Stimulated activated CD4-positive, alpha-beta T cell treated with anti-CD3 and anti-CD28 coated beads, TNF-alpha, amount 100 ng/mL, for 24 hours (primary cell): ENCODE results near the gene FHOD3.

Experiments
- DNase-seq, 3 experiments: peaks; one replicate each; pipeline ENCODE4 v3.0.0-alpha.2; 2020; ENCODE audit warnings: low read depth in 3 of 3

FHOD3 gene

DNA sequence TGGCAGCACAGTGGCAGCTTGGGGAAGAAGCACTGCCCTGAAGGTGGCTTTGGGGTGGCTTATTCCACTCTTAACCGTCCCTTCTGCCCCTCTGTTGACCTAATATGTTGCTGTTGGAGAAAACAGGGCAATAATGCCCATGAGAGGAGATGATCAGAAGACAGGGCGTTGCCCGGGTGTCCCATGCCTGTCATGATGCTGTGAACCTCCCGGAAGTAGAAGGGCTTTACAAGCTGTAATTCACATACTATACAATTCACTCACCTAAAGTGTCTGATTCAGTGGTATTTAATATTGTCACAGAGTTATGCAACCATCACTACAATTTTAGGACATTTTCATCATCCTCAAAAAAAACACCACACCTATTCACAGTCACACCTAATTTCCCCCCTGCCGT lies 112.3 kb downstream of the FHOD3 start:
- DNase-seq, result no peak

DNA sequence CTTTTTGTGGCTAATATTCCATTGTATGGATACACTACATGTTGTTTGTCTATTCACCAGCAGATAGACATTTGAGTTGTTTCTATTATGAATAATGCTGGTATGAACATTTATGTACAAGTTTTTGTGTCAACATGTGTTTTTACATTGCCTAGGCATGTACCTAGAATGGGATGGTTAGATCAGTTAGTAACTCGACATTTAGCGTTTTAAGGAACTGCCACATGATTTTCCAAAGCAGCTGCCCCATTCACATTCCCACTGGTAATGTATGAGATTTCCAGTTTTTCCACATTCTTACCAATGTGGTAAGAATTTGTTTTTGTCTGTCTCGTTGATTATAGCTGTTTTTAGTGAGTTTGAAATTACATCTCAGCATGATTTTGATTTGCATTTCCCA lies 112.8 kb downstream of the FHOD3 start:
- DNase-seq, result no peak

DNA sequence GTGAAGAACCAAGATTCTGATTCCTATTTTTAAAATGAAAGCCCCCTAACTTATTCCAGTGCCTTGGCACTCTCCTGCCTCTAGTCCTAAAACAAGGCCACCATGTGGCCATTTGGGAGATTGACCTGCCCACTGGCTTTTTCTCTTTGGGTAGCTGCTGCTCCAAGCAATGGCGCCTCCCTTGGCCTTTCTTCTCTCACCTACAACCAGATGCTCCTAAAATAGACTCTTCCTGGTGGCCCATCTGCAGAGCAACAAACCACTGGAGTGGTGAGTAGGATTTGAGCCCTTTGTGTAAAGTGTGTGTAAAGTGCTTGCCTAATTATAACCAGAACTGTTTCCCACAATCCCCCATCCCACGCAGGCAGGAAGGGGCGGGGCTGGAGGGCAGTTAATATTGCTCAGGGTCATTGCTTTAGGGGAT lies 114.2 kb downstream of the FHOD3 start:
- DNase-seq, result no peak

DNA sequence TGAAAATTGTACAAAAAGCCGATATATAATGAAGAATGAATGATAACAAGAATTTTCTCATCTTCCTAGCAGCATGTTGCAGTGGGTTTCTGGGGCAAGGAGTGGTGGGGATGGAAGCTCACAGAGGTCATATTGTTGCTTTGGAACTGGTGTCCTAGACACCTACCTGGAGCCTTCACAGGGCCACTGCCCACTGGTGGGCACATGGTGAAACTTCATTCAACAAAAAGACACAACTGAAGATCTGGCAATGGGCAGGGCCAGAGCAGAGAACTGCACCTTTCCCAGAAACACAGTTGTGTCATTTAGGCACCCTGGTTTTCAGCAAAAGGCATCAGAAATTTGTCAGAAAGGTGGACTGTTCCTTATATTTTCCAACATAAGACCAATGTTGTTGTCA lies 115.3 kb downstream of the FHOD3 start:
- DNase-seq, result no peak

GRCh38 chr18:36415171-36415570 lies 117.7 kb downstream of the FHOD3 start:
- no peak for DNase-seq

GRCh38 chr18:36415625-36416024 lies 118.1 kb downstream of the FHOD3 start:
- no peak for DNase-seq

DNA sequence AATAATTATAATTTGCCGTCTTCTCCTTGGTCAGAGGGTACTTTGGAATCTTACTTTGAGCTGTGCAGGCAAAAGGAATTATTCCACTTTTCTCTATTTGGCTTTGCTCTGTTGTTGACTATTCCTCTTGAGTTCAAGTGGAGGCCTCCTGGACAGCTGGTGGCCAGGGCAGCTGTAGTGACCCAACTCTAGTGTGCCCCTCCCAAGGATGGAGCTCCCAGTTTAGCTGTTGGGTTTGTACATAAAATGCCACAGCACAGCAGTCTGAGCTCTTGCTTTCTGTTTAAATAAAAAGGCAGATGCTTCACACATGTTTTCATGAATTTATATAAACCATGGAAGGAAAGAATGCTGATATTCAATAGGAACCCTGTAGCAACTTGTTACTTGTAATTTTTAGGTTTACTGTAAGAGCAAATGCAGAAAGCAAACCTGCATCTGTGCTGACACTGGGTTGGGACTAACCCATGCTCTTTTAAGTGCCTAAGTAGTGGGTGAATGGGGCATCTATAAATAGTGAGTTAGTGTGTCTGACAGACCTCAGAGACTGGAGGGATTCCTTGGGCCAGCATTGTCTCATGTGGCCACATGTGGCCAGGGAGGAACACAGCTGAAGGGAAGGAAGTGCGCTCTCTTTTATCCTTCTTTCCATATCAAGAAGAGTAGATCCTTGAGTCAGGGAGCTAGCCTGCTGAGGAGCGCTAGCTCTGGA lies 121.8 kb downstream of the FHOD3 start:
- no peak for DNase-seq

GRCh38 chr18:36419900-36420531 lies 122.5 kb downstream of the FHOD3 start:
- no peak for DNase-seq

DNA sequence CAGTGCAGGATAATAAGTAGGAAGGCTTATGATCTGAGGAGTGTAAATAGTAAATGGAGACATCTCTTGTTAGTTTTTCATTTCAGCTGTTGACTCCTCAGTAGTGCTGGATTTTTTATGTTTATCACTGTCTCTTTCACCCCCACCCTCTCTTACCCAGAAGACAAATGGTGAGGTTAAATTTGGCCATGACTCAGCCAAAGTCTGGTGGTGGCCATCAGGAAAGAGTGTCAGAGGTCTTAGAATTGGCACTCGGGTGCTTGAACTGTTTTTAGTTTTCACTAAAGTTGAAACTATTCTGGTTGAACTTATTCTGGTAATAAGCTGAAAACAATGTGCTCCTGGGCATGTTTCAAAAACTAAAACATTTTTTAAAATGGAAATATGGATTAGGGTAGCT lies 123.3 kb downstream of the FHOD3 start:
- DNase-seq, result no peak

DNA sequence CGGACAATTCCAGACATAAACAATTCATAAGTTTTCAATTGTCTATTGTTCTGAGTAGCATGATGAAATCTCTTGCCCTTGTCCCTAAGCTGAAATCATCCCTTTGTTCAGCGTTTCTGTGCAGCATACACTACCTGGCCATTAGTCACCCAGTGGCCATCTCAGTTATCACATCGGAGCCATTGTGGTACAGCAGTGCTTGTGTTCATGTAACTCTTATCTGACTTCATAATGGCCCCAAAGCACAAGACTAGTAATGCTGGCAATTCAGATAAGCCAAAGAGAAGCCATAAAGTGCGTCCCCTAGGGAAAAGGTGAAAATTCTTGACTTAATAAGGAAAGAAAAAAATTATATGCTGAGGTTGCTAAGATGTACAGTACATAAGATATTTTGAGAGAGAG lies 127.2 kb downstream of the FHOD3 start:
- DNase-seq, result no peak

- DNase-seq, result no peak
Observed at GRCh38 chr18:36427369-36427768, 129.9 kb downstream of the FHOD3 start.

DNA sequence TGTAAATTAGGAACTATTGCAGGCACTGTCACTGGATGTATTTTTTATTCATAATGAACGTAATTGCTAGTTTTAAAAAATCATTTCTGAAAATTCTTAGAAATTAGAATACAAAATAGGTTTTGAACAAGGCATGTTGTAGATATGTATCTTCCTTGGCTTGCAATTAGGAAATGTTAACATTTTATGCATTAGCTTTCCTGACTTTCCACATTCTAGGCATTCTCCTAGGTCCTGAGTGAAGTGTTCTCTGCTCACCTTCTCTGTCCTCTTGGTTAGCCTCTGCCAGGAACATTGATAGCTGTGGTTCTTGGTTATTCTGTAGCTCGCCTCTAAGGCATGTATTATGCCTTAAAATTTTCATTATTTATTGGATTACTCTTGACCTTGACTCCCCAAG lies 130.3 kb downstream of the FHOD3 start:
- DNase-seq, result no peak

DNA sequence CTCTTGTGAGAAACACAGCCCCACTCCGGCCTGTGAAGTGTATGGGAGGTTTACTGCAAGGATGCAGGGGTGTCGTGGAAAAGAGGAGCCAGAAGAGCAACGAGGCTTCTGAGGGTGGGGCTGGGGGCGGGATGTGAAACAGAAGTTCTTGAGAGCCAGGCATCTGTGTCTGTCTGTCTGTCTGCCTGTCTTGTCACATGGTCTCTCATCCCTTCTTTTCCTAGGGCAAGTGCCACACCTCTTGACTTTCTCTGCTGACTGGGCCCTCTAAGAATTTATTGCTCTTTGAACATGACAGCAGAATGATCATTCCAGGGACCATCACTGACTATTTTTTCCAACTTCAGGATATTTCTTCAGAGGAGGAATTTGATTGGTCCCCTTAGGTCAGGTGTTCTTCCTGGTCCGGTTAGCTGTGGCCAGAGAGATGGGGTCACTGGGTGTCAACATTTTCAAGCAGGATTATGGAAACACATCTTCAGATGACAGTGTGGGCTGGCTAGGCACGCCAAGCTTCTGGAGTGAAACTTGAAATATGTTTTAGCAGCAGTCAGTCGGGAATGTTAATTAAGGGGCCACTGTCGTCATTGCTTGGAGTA lies 131.0 kb downstream of the FHOD3 start:
- no peak for DNase-seq

- no peak for DNase-seq
Observed at GRCh38 chr18:36432880-36433555, 135.5 kb downstream of the FHOD3 start.

GRCh38 chr18:36436387-36436786 lies 138.9 kb downstream of the FHOD3 start:
- no peak for DNase-seq

- no peak for DNase-seq
Observed at GRCh38 chr18:36440614-36441013, 143.1 kb downstream of the FHOD3 start.

- no peak for DNase-seq
Observed at GRCh38 chr18:36441426-36442240, 144.1 kb downstream of the FHOD3 start.

- no peak for DNase-seq
Observed at GRCh38 chr18:36442717-36443116, 145.2 kb downstream of the FHOD3 start.

GRCh38 chr18:36446059-36446458 lies 148.5 kb downstream of the FHOD3 start:
- no peak for DNase-seq

GRCh38 chr18:36448384-36449290 lies 151.1 kb downstream of the FHOD3 start:
- DNase-seq, result no peak

GRCh38 chr18:36449451-36449850 lies 151.9 kb downstream of the FHOD3 start:
- DNase-seq, result no peak
